Mesendoderm (in vitro differentiated cells): ENCODE results near the gene DCST2.
A peak's percentile ranks its signal among the peaks of the same experiment; 100 is the strongest.

Source experiments
- DNase-seq: peaks from one replicate; pipeline ENCODE4 v3.0.0; 2013
- H2AK5ac ChIP-seq: 2 replicates; pipeline ENCODE4 v1.6.1; 2013; ENCODE audit warnings: low read length, inconsistent platforms
- H2BK120ac ChIP-seq: 2 replicates; pipeline ENCODE4 v1.6.1; 2013; ENCODE audit warnings: low read depth, mild to moderate bottlenecking, low read length, moderate library complexity, mixed read lengths
- H2BK15ac ChIP-seq: replicated peaks from 2 replicates; pipeline ENCODE4 v1.6.1; 2013; ENCODE audit warnings: low read depth, mild to moderate bottlenecking, moderate library complexity
- H2BK5ac ChIP-seq: 2 replicates; pipeline ENCODE4 v1.6.1; 2013; ENCODE audit warnings: low read length, inconsistent platforms
- H3K18ac ChIP-seq: 2 replicates; pipeline ENCODE4 v1.6.1; 2013; ENCODE audit warnings: mild to moderate bottlenecking, low read length, mixed read lengths
- H3K23ac ChIP-seq: one replicate; pipeline ENCODE4 v1.6.1; 2013; ENCODE audit warnings: low read length
- H3K27ac ChIP-seq: 2 replicates; pipeline ENCODE4 v1.5.1; 2013; ENCODE audit warnings: low read depth, mild to moderate bottlenecking, inconsistent platforms, low read length, moderate library complexity
- H3K27me3 ChIP-seq: 2 replicates; pipeline ENCODE4 v1.6.1; 2013; ENCODE audit warnings: low read length, control low read depth, mild to moderate bottlenecking, inconsistent platforms; ENCODE audit not compliant: insufficient read depth, poor library complexity
- H3K36me3 ChIP-seq: 2 replicates; pipeline ENCODE4 v1.6.1; 2013; ENCODE audit warnings: low read length, inconsistent platforms; ENCODE audit not compliant: control insufficient read depth, insufficient read depth
- H3K4ac ChIP-seq: one replicate; pipeline ENCODE4 v1.6.1; 2013; ENCODE audit warnings: low read depth, mild to moderate bottlenecking, low read length, moderate library complexity
- H3K4me1 ChIP-seq: 2 replicates; pipeline ENCODE4 v1.6.1; 2013; ENCODE audit warnings: low read depth, low read length, inconsistent platforms; ENCODE audit not compliant: control insufficient read depth
- H3K4me2 ChIP-seq: 2 replicates; pipeline ENCODE4 v1.6.1; 2013; ENCODE audit warnings: low read length
- H3K4me3 ChIP-seq: 2 replicates; pipeline ENCODE4 v1.5.1; 2013; ENCODE audit warnings: mild to moderate bottlenecking, low read length
- H3K56ac ChIP-seq: one replicate; pipeline ENCODE4 v1.6.1; 2013; ENCODE audit warnings: low read length
- H3K79me1 ChIP-seq: 2 replicates; pipeline ENCODE4 v1.6.1; 2013; ENCODE audit warnings: low read length, inconsistent platforms
- H3K79me2 ChIP-seq: 2 replicates; pipeline ENCODE4 v1.6.1; 2013; ENCODE audit warnings: mild to moderate bottlenecking, low read length; ENCODE audit not compliant: control insufficient read depth, insufficient read depth
- H3K9ac ChIP-seq: 2 replicates; pipeline ENCODE4 v1.6.1; 2013; ENCODE audit warnings: low read length, inconsistent platforms
- H4K5ac ChIP-seq: one replicate; pipeline ENCODE4 v1.6.1; 2013; ENCODE audit warnings: low read length
- H4K8ac ChIP-seq: one replicate; pipeline ENCODE4 v1.6.1; 2013; ENCODE audit warnings: low read depth, mild to moderate bottlenecking, control low read depth, low read length, moderate library complexity
- WGBS: extraction: QIAGEN DNeasy Blood & Tissue Kit; methylation state at CpG from one replicate; pipeline ENCODE4 v1.1.7; 2013; ENCODE audit warnings: low lambda C conversion rate, missing lambda C conversion rate; ENCODE audit not compliant: insufficient coverage; ENCODE audit errors: extremely low coverage; 5-methylcytosine and 5-hydroxymethylcytosine counted together

Gene DCST2

GRCh38 chr1:155005076-155006011 is 28.2 kb downstream of the DCST2 start:
- no peak for DNase-seq
- Histone ChIP-seq H2BK15ac (no peak overlapping the region), H2BK120ac (no peak overlapping the region), H3K79me1 (peaks cover 5% of the 10 kb centered on the region), H3K18ac (no peak overlapping the region), H4K5ac (no peak overlapping the region), H3K27ac (no peak overlapping the region), H3K4me1 (peaks cover 15% of the 10 kb centered on the region), H2AK5ac (no peak overlapping the region), H3K4me2 (no peak overlapping the region), H3K27me3 (no peaks in the 10 kb centered on the region), H2BK5ac (no peak overlapping the region), H3K4me3 (no peak overlapping the region), H3K79me2 (peaks cover 21% of the 10 kb centered on the region), H3K4ac (no peak overlapping the region), H4K8ac (no peak overlapping the region), H3K36me3 (no peaks in the 10 kb centered on the region), H3K56ac (peak overlapping the region; percentile 17), H3K9ac (no peak overlapping the region), H3K23ac (no peak overlapping the region)
- no CpG with 5 or more reads among the region's 17 CpGs for WGBS

- H3K36me3 ChIP-seq: no peaks in the 10 kb centered on the region
- H3K18ac ChIP-seq: peak overlapping the region; percentile 89
These were observed 29.1 kb downstream of the DCST2 start for GRCh38 chr1:155004352-155005075.

GRCh38 chr1:155003766-155004351 is 29.7 kb downstream of the DCST2 start:
- H3K18ac ChIP-seq: peak overlapping the region; percentile 89
- H2BK120ac ChIP-seq: peak overlapping the region; percentile 56
- H2BK15ac ChIP-seq: peak overlapping the region; percentile 14
- H3K27me3 ChIP-seq: no peaks in the 10 kb centered on the region
- H3K9ac ChIP-seq: peak overlapping the region; percentile 97
- no peak overlapping the region for H2AK5ac ChIP-seq
- H3K4me2 ChIP-seq: peak overlapping the region; percentile 99
- peak overlapping the region; percentile 76 for H3K4ac ChIP-seq
- peaks cover 21% of the 10 kb centered on the region for H3K79me2 ChIP-seq
- H3K4me1 ChIP-seq: peaks cover 14% of the 10 kb centered on the region
- DNase-seq: peak; percentile 72
- no CpG with 5 or more reads among the region's 34 CpGs for WGBS
- peaks cover 5% of the 10 kb centered on the region for H3K79me1 ChIP-seq
- H4K5ac ChIP-seq: peak overlapping the region; percentile 33
- peak overlapping the region; percentile 75 for H3K4me3 ChIP-seq
- peak overlapping the region; percentile 75 for H2BK5ac ChIP-seq
- peak overlapping the region; percentile 99 for H3K56ac ChIP-seq
- no peak overlapping the region for H3K23ac ChIP-seq
- peak overlapping the region; percentile 43 for H3K27ac ChIP-seq
- H3K36me3 ChIP-seq: no peaks in the 10 kb centered on the region
- no peak overlapping the region for H4K8ac ChIP-seq

More at GRCh38 chr1:155004352-155005075, 29.1 kb downstream of the DCST2 start:
- H4K8ac ChIP-seq: no peak overlapping the region
- peaks cover 5% of the 10 kb centered on the region for H3K79me1 ChIP-seq
- H3K4me3 ChIP-seq: peak overlapping the region; percentile 41
- H2BK120ac ChIP-seq: no peak overlapping the region
- peaks cover 15% of the 10 kb centered on the region for H3K4me1 ChIP-seq
- no peak overlapping the region for H2BK15ac ChIP-seq
- H2AK5ac ChIP-seq: peak overlapping the region; percentile 99
- no peak for DNase-seq
- H3K27me3 ChIP-seq: no peaks in the 10 kb centered on the region
- peak overlapping the region; percentile 43 for H3K27ac ChIP-seq
- peak overlapping the region; percentile 33 for H4K5ac ChIP-seq
- peak overlapping the region; percentile 51 for H3K4me2 ChIP-seq
- peak overlapping the region; percentile 75 for H2BK5ac ChIP-seq
- peak overlapping the region; percentile 99 for H3K56ac ChIP-seq
- WGBS: no CpG with 5 or more reads among the region's 5 CpGs
- peak overlapping the region; percentile 76 for H3K4ac ChIP-seq
- H3K23ac ChIP-seq: peak overlapping the region; percentile 97
- peak overlapping the region; percentile 97 for H3K9ac ChIP-seq
- H3K79me2 ChIP-seq: peaks cover 21% of the 10 kb centered on the region

GRCh38 chr1:155003227-155003765 is 30.3 kb downstream of the DCST2 start:
- Histone ChIP-seq H3K23ac (peak overlapping the region; percentile 20), H3K4me3 (peak overlapping the region; percentile 75), H2BK15ac (peak overlapping the region; percentile 14), H2AK5ac (no peak overlapping the region), H2BK5ac (peak overlapping the region; percentile 90), H3K27ac (peak overlapping the region; percentile 20), H3K4ac (peak overlapping the region; percentile 76), H4K8ac (no peak overlapping the region), H3K4me1 (peaks cover 11% of the 10 kb centered on the region), H3K18ac (peak overlapping the region; percentile 89), H3K27me3 (no peaks in the 10 kb centered on the region), H3K36me3 (no peaks in the 10 kb centered on the region), H3K79me2 (peaks cover 21% of the 10 kb centered on the region), H3K56ac (peak overlapping the region; percentile 99), H2BK120ac (peak overlapping the region; percentile 56), H3K4me2 (peak overlapping the region; percentile 99), H3K79me1 (peaks cover 5% of the 10 kb centered on the region), H3K9ac (peak overlapping the region; percentile 97), H4K5ac (no peak overlapping the region)
- no CpG with 5 or more reads among the region's 37 CpGs for WGBS
- DNase-seq: peak; percentile 63

GRCh38 chr1:155002464-155003226 is 30.9 kb downstream of the DCST2 start, which contains the start of gene ZBTB7B:
Gene ZBTB7B, plus strand, starts transcription at chr1:155002802. Its CDS starts 11,859 bp downstream, at chr1:155014661.
- H3K79me1 ChIP-seq: peaks cover 5% of the 10 kb centered on the region
- H3K4ac ChIP-seq: peak within 1 kb of the TSS; percentile 76
- H4K5ac ChIP-seq: no peak within 1 kb of the TSS
- peak within 1 kb of the TSS; percentile 75 for H3K4me3 ChIP-seq
- H3K9ac ChIP-seq: peak within 1 kb of the TSS; percentile 97
- peak within 1 kb of the TSS; percentile 69 for H3K27ac ChIP-seq
- peak within 1 kb of the TSS; percentile 14 for H2BK15ac ChIP-seq
- peaks cover 21% of the 10 kb centered on the region for H3K79me2 ChIP-seq
- peaks cover 10% of the 10 kb centered on the region for H3K4me1 ChIP-seq
- WGBS: no CpG with 5 or more reads among the region's 35 CpGs
- H2BK120ac ChIP-seq: peak within 1 kb of the TSS; percentile 56
- DNase-seq: no peak
- H3K56ac ChIP-seq: peak within 1 kb of the TSS; percentile 99
- no peak within 1 kb of the TSS for H2AK5ac ChIP-seq
- H3K4me2 ChIP-seq: peak within 1 kb of the TSS; percentile 99
- H2BK5ac ChIP-seq: peak within 1 kb of the TSS; percentile 90
- H3K18ac ChIP-seq: peak within 1 kb of the TSS; percentile 89
- H3K36me3 ChIP-seq: no peaks in the 10 kb centered on the region
- no peak within 1 kb of the TSS for H4K8ac ChIP-seq
- H3K27me3 ChIP-seq: no peaks in the 10 kb centered on the region
- peak within 1 kb of the TSS; percentile 20 for H3K23ac ChIP-seq
